ENCODE results near the gene NKAPL.

DNA sequence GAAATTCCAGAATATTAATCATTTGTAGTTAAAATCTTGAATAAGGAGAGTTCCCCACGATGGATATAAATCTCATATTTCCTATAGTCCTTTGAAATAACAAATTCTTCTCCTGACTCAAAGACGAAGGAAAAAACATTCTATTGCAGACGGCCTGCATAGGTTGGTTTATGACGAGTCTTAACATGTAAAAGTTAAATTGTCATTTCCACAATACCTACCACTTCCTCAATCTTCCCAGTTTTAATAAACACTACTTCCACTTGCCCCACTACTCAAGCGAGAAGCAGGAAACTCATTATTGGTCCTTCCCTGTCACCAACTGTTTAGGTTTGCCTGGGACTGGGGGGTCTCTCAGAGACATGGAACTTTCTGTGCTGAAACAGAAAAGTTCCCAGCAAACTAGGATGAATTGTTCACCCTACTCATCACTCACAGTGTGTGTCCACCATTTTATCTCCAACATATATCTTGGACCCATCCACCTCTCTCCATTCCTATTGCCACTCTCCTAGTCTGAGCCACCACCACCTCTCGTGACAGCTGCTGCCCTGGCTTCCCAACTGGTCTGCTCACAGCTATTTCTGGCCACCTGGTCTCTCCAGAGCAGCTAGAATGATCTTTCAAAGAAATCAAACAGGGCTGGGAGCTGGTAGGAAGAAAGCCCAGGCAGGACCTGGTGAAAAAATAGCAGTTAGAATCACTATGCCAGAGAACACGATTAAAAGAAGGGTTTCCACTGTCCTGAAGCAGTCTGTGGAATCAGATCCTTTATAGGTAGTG lies 49.2 kb upstream of the NKAPL start:
- TF ChIP-seq, protein P1, sequence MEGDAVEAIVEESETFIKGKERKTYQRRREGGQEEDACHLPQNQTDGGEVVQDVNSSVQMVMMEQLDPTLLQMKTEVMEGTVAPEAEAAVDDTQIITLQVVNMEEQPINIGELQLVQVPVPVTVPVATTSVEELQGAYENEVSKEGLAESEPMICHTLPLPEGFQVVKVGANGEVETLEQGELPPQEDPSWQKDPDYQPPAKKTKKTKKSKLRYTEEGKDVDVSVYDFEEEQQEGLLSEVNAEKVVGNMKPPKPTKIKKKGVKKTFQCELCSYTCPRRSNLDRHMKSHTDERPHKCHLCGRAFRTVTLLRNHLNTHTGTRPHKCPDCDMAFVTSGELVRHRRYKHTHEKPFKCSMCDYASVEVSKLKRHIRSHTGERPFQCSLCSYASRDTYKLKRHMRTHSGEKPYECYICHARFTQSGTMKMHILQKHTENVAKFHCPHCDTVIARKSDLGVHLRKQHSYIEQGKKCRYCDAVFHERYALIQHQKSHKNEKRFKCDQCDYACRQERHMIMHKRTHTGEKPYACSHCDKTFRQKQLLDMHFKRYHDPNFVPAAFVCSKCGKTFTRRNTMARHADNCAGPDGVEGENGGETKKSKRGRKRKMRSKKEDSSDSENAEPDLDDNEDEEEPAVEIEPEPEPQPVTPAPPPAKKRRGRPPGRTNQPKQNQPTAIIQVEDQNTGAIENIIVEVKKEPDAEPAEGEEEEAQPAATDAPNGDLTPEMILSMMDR (IDR thresholded peaks at IDR 0.05; ENCODE audit: low read depth, low read length): no peak
- TF ChIP-seq EZH2phosphoT487 (IDR thresholded peaks at IDR 0.05; ENCODE audit: low read depth): no peak
